Measurements from ENCODE around the gene C1orf35. TPM values are rescaled to one million over a fixed set of nuclear protein-coding genes. Genes with fewer than 3 reads are reported as not detected.

The C1orf35 gene
- total and polyA plus RNA-seq, 9 of the 15 experiments (the other 6 are each of a cell fraction or from before 2014, with no cell fraction given): 3.2 to 48.7 (median 12.5) TPM

DNA sequence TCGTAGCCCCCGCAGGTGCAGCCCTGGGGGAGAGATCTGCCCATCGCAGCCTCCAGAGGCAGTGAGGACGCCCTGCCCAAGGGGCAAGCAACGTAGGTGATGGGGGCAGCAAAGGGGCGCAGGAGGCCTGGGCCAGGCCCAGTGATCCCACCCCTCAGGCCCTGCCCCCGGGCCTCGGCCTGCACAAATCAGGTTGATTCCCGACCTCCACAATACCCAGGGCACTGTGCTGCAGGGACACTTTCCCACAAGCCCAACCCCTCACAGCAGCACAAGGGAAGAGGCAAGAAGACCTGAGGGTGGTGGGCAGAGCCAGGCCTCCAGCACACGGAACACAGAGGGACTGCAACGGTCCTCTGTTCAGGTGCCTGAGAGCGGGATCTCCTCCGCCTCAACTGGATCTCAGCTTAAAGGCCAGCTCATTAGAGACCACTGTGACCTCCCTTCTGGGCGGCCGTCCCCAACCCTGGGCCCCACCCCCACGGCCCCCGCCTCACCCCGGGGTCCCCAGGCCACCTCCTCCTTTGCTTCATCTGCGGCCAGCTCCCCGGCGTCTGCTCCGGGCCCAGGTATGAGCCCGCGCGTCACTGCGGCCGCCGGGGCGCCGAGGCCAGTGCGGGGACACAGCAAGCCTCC is 21.4 kb downstream of the C1orf35 start (continued):
- TF ChIP-seq, protein P1, sequence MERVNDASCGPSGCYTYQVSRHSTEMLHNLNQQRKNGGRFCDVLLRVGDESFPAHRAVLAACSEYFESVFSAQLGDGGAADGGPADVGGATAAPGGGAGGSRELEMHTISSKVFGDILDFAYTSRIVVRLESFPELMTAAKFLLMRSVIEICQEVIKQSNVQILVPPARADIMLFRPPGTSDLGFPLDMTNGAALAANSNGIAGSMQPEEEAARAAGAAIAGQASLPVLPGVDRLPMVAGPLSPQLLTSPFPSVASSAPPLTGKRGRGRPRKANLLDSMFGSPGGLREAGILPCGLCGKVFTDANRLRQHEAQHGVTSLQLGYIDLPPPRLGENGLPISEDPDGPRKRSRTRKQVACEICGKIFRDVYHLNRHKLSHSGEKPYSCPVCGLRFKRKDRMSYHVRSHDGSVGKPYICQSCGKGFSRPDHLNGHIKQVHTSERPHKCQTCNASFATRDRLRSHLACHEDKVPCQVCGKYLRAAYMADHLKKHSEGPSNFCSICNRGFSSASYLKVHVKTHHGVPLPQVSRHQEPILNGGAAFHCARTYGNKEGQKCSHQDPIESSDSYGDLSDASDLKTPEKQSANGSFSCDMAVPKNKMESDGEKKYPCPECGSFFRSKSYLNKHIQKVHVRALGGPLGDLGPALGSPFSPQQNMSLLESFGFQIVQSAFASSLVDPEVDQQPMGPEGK (CRISPR knock-in tag; IDR thresholded peaks at IDR 0.05; ENCODE audit: borderline replicate concordance): no peak
- TF ChIP-seq WHSC1 (IDR thresholded peaks at IDR 0.05; ENCODE audit: low read length): no peak
- TF ChIP-seq NR2C2 (CRISPR knock-in tag; IDR thresholded peaks at IDR 0.05): peak; percentile 19; the same call in 1 of the 2 replicates
- TF ChIP-seq NR2C2 (tag; IDR thresholded peaks at IDR 0.05): no peak
- TF ChIP-seq, protein P2, sequence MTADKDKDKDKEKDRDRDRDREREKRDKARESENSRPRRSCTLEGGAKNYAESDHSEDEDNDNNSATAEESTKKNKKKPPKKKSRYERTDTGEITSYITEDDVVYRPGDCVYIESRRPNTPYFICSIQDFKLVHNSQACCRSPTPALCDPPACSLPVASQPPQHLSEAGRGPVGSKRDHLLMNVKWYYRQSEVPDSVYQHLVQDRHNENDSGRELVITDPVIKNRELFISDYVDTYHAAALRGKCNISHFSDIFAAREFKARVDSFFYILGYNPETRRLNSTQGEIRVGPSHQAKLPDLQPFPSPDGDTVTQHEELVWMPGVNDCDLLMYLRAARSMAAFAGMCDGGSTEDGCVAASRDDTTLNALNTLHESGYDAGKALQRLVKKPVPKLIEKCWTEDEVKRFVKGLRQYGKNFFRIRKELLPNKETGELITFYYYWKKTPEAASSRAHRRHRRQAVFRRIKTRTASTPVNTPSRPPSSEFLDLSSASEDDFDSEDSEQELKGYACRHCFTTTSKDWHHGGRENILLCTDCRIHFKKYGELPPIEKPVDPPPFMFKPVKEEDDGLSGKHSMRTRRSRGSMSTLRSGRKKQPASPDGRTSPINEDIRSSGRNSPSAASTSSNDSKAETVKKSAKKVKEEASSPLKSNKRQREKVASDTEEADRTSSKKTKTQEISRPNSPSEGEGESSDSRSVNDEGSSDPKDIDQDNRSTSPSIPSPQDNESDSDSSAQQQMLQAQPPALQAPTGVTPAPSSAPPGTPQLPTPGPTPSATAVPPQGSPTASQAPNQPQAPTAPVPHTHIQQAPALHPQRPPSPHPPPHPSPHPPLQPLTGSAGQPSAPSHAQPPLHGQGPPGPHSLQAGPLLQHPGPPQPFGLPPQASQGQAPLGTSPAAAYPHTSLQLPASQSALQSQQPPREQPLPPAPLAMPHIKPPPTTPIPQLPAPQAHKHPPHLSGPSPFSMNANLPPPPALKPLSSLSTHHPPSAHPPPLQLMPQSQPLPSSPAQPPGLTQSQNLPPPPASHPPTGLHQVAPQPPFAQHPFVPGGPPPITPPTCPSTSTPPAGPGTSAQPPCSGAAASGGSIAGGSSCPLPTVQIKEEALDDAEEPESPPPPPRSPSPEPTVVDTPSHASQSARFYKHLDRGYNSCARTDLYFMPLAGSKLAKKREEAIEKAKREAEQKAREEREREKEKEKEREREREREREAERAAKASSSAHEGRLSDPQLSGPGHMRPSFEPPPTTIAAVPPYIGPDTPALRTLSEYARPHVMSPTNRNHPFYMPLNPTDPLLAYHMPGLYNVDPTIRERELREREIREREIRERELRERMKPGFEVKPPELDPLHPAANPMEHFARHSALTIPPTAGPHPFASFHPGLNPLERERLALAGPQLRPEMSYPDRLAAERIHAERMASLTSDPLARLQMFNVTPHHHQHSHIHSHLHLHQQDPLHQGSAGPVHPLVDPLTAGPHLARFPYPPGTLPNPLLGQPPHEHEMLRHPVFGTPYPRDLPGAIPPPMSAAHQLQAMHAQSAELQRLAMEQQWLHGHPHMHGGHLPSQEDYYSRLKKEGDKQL (CRISPR knock-in tag; IDR thresholded peaks at IDR 0.05; ENCODE audit: borderline replicate concordance): no peak
- TF ChIP-seq ZBED1 (IDR thresholded peaks at IDR 0.05): no peak
- no peak for TF ChIP-seq GABPB2 (CRISPR knock-in tag; conservative IDR thresholded peaks at IDR 0.05)
- no peak for TF ChIP-seq NCOA6 (IDR thresholded peaks at IDR 0.05)
- no peak for TF ChIP-seq ZNF175 (CRISPR knock-in tag; IDR thresholded peaks at IDR 0.05; ENCODE audit: low read depth)
- TF ChIP-seq, protein P3, sequence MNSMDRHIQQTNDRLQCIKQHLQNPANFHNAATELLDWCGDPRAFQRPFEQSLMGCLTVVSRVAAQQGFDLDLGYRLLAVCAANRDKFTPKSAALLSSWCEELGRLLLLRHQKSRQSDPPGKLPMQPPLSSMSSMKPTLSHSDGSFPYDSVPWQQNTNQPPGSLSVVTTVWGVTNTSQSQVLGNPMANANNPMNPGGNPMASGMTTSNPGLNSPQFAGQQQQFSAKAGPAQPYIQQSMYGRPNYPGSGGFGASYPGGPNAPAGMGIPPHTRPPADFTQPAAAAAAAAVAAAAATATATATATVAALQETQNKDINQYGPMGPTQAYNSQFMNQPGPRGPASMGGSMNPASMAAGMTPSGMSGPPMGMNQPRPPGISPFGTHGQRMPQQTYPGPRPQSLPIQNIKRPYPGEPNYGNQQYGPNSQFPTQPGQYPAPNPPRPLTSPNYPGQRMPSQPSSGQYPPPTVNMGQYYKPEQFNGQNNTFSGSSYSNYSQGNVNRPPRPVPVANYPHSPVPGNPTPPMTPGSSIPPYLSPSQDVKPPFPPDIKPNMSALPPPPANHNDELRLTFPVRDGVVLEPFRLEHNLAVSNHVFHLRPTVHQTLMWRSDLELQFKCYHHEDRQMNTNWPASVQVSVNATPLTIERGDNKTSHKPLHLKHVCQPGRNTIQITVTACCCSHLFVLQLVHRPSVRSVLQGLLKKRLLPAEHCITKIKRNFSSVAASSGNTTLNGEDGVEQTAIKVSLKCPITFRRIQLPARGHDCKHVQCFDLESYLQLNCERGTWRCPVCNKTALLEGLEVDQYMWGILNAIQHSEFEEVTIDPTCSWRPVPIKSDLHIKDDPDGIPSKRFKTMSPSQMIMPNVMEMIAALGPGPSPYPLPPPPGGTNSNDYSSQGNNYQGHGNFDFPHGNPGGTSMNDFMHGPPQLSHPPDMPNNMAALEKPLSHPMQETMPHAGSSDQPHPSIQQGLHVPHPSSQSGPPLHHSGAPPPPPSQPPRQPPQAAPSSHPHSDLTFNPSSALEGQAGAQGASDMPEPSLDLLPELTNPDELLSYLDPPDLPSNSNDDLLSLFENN (IDR thresholded peaks at IDR 0.05; ENCODE audit: low read depth in 2 of 2, low read length in 2 of 2): no peak
- TF ChIP-seq SIRT6 (IDR thresholded peaks at IDR 0.05; ENCODE audit: low read depth, low read length): no peak
- TF ChIP-seq, protein P4, sequence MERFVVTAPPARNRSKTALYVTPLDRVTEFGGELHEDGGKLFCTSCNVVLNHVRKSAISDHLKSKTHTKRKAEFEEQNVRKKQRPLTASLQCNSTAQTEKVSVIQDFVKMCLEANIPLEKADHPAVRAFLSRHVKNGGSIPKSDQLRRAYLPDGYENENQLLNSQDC (CRISPR knock-in tag; IDR thresholded peaks at IDR 0.05): no peak
- no peak for TF ChIP-seq ZNF785 (CRISPR knock-in tag; IDR thresholded peaks at IDR 0.05)
- no peak for TF ChIP-seq FOXJ3 (CRISPR knock-in tag; IDR thresholded peaks at IDR 0.05)
- no peak for TF ChIP-seq ZNF3 (CRISPR knock-in tag; IDR thresholded peaks at IDR 0.05)
- peak; percentile 24 for TF ChIP-seq KDM5B (IDR thresholded peaks at IDR 0.05; ENCODE audit: insufficient replicate concordance, low read depth, low read length)
